SU-DHL-6 (cell line): ENCODE results near the gene RIN1.

ENCODE experiments used
- CTCF ChIP-seq: fragments of 200-600 bp; sonication (generic); IDR thresholded peaks from one replicate; pipeline ENCODE4 v1.5.1; 2017; ENCODE audit warnings: antibody characterized with exemption, mild to moderate bottlenecking, low read length, moderate library complexity; ENCODE audit not compliant: insufficient read depth, poor library complexity, severe bottlenecking
- EZH2phosphoT487 ChIP-seq: fragments of 200-600 bp; sonication (generic), shearing (Covaris generic); conservative IDR thresholded peaks from 2 replicates; pipeline ENCODE4 v1.6.1; 2018; ENCODE audit warnings: mild to moderate bottlenecking, antibody characterized with exemption, low read length, moderate library complexity, mixed read lengths

DNA sequence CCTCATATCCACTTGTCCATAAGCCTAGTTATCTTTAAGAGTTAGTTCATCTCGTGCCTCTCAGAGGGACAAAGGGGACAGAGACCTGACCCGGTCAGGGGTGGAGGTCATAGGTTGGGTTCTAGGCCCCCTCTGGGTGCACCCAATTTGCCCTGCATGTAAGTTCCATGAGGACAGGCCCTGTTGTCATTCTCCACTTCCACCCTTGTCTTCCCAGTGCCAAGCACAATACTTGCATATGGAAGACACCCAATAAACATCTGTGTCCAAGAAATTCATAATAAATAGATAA is 46.0 kb downstream of the RIN1 start:
- TF ChIP-seq CTCF (no peak), EZH2phosphoT487 (no peak)
